Breast epithelium (tissue), 4 donors: ENCODE data around the gene CLEC2B. TPM values are rescaled to one million over a fixed set of nuclear protein-coding genes. Genes with fewer than 3 reads are reported as not detected.
"Not testable (repeated sequence)": the region's sequence is repeated elsewhere in the genome, so short reads cannot be mapped to it uniquely, and the experiment has no call there.

ENCODE experiments used
- DNase-seq, 2 donors: peaks; one replicate each; pipeline ENCODE4 v3.0.0-alpha.2; 2019; ENCODE audit warnings: low spot score in 2 of 2
- H3K27ac ChIP-seq, 2 donors: fragments of 200-600 bp; sonication (generic) in 1 of 2; one replicate each; pipeline ENCODE4 v1.5.1; 2016 to 2019; ENCODE audit warnings: mild to moderate bottlenecking in 1 of 2
- H3K27me3 ChIP-seq, 2 donors: fragments of 200-600 bp; sonication (generic) in 1 of 2; one replicate each; pipeline versions ENCODE4 v1.5.1 to v1.6.0; 2017 to 2019; ENCODE audit warnings: control low read depth in 1 of 2, mild to moderate bottlenecking in 1 of 2
- H3K36me3 ChIP-seq: fragments of 200-600 bp; one replicate; pipeline ENCODE4 v1.5.1; 2019
- H3K4me1 ChIP-seq, 2 donors: fragments of 200-600 bp; sonication (generic); one replicate each; pipeline ENCODE4 v1.5.1; 2016 to 2019; ENCODE audit warnings: control low read depth in 1 of 2
- H3K4me3 ChIP-seq, 3 donors: fragments of 200-600 bp; sonication (generic); 1 replicate in 2 of 3; 2 replicates in 1 of 3; pipeline ENCODE4 v1.5.1; 2016 to 2019; ENCODE audit warnings: mild to moderate bottlenecking in 3 of 3, moderate library complexity in 2 of 3
- H3K9me3 ChIP-seq, 2 donors: fragments of 200-600 bp; sonication (generic) in 1 of 2; one replicate each; pipeline ENCODE4 v1.5.1; 2016 to 2019; ENCODE audit warnings: control low read depth in 1 of 2
- CTCF ChIP-seq, 3 donors: fragments of 450-650 bp; IDR thresholded peaks; one replicate each; pipeline ENCODE4 v1.5.1; 2016 to 2017; ENCODE audit warnings: antibody characterized with exemption in 3 of 3, mild to moderate bottlenecking in 3 of 3, moderate library complexity in 3 of 3
- POLR2A ChIP-seq: fragments of 450-650 bp; IDR thresholded peaks from one replicate; pipeline ENCODE4 v1.6.1; 2016; ENCODE audit warnings: antibody characterized with exemption, mild to moderate bottlenecking, moderate library complexity
- POLR2AphosphoS5 ChIP-seq, 3 donors: sonication (generic); formaldehyde crosslinking; IDR thresholded peaks; one replicate each; pipeline ENCODE4 v1.6.1; 2017; ENCODE audit warnings: antibody characterized with exemption in 3 of 3
- intact Hi-C: fragments of 100-400 bp; cut with DNase I; formaldehyde crosslinking; loops from one replicate; pipeline ENCODE4 v1.15.1; 2023; ENCODE audit warnings: low total_unique reads
- total RNA-seq, 3 donors: library from RNA; depleted of rRNA; stranded (reverse); fragments of >200 nt; gene quantifications; one replicate each; pipeline ENCODE4 v1.1.0, GENCODE V29; 2016

Gene CLEC2B
- total RNA-seq, 3 donors from 2014 or later = 18.4 to 36.1 (median 29.3) TPM

GRCh38 chr12:9881246-9881645 lies 12.1 kb upstream of the CLEC2B start, which contains the start of gene KLRF2:
Gene KLRF2 (plus strand): TSS chr12:9881489. CDS start chr12:9881596, 107 bp downstream.
- TF ChIP-seq POLR2AphosphoS5 (IDR thresholded peaks at IDR 0.05) = no peak
- no peak for TF ChIP-seq CTCF (IDR thresholded peaks at IDR 0.05)
- no peak for TF ChIP-seq POLR2A
- no peak within 1 kb of the TSS for H3K4me3 ChIP-seq
- no peaks in the 10 kb centered on the region for H3K9me3 ChIP-seq
- DNase-seq = no peak
- no peak within 1 kb of the TSS for H3K27ac ChIP-seq
- no peaks in the 10 kb centered on the region for H3K4me1 ChIP-seq
- intact Hi-C loops = no loop called here
- H3K36me3 ChIP-seq = no peaks in the 10 kb centered on the region
- H3K27me3 ChIP-seq = no peaks in the 10 kb centered on the region

- H3K4me3 ChIP-seq = no peak overlapping the region
- no peak for TF ChIP-seq POLR2A
- H3K4me1 ChIP-seq = no peaks in the 10 kb centered on the region
- no peaks in the 10 kb centered on the region for H3K9me3 ChIP-seq
- no peak for DNase-seq
- intact Hi-C loops = no loop called here
- no peak overlapping the region for H3K27ac ChIP-seq
- H3K36me3 ChIP-seq = no peaks in the 10 kb centered on the region
- H3K27me3 ChIP-seq = no peaks in the 10 kb centered on the region
These were observed 11.5 kb upstream of the CLEC2B start for GRCh38 chr12:9880532-9881078.

- H3K9me3 ChIP-seq, DNase-seq, H3K27me3 ChIP-seq, intact Hi-C loops, H3K27ac ChIP-seq, H3K36me3 ChIP-seq, H3K4me3 ChIP-seq, H3K4me1 ChIP-seq: not testable (repeated sequence)
These were observed 7.0 kb upstream of the CLEC2B start for GRCh38 chr12:9876120-9876519.

- Histone ChIP-seq H3K4me3 (no peak overlapping the region), H3K4me1 (no peaks in the 10 kb centered on the region), H3K27me3 (no peaks in the 10 kb centered on the region), H3K27ac (peak overlapping the region in 1 of 2 donors; percentile 46), H3K36me3 (no peaks in the 10 kb centered on the region), H3K9me3 (no peaks in the 10 kb centered on the region)
- DNase-seq = no peak
- intact Hi-C loops = no loop called here
- TF ChIP-seq CTCF (IDR thresholded peaks at IDR 0.05) (no peak), POLR2AphosphoS5 (IDR thresholded peaks at IDR 0.05) (no peak), POLR2A (no peak)
These were observed 3.6 kb upstream of the CLEC2B start for GRCh38 chr12:9872742-9873141.

- H3K27ac ChIP-seq = peak overlapping the region in 1 of 2 donors; percentile 46
- H3K4me3 ChIP-seq = no peak overlapping the region
- no peak for TF ChIP-seq POLR2AphosphoS5 (IDR thresholded peaks at IDR 0.05)
- TF ChIP-seq CTCF (IDR thresholded peaks at IDR 0.05) = no peak
- TF ChIP-seq POLR2A = no peak
- intact Hi-C loops = no loop called here
- H3K27me3 ChIP-seq = no peaks in the 10 kb centered on the region
- no peaks in the 10 kb centered on the region for H3K36me3 ChIP-seq
- DNase-seq = no peak
- H3K4me1 ChIP-seq = no peaks in the 10 kb centered on the region
- H3K9me3 ChIP-seq = no peaks in the 10 kb centered on the region
These were observed 3.0 kb upstream of the CLEC2B start for GRCh38 chr12:9872162-9872561.

GRCh38 chr12:9870286-9870866 lies 1.2 kb upstream of the CLEC2B start:
- no peak for DNase-seq
- peak overlapping the region; percentile 50 to 67 (median 51) for H3K4me3 ChIP-seq
- no peaks in the 10 kb centered on the region for H3K9me3 ChIP-seq
- intact Hi-C loops = no loop called here
- no peaks in the 10 kb centered on the region for H3K36me3 ChIP-seq
- TF ChIP-seq POLR2A (no peak), CTCF (IDR thresholded peaks at IDR 0.05) (no peak), POLR2AphosphoS5 (IDR thresholded peaks at IDR 0.05) (no peak)
- H3K4me1 ChIP-seq = no peaks in the 10 kb centered on the region
- no peaks in the 10 kb centered on the region for H3K27me3 ChIP-seq
- peak overlapping the region; percentile 90 to 91 for H3K27ac ChIP-seq
